Activated CD4-positive, alpha-beta T cell treated with anti-CD3 and anti-CD28 coated beads for 48 hours (primary cell): ENCODE measurements around the gene DUS2.

Source experiments
- DNase-seq: peaks from one replicate; pipeline ENCODE4 v3.0.0-alpha.2; 2020

The DUS2 gene

DNA sequence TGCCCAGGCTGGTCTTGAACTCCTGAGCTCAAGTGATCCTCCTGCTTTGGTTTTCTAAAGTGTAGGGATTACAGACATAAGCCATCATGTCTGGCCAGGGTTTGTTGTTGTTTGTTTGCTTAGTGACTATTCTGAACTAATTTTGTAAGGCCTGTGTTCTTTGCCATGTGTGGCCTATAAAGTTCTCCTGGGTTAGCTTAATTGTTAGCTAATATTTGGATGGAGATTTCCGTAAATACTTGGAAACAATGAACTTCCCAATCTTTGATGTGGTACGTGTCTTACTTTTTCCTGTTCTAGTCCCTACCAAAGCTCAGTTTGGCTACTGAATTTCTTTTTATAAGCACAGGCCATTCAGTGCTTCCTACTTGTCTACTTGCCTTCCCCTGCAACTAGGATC is 24.9 kb downstream of the DUS2 start:
- DNase-seq: no peak

- no peak for DNase-seq
Measured at GRCh38 chr16:68049449-68049848, 26.4 kb downstream of the DUS2 start.

GRCh38 chr16:68055395-68055794 is 32.3 kb downstream of the DUS2 start:
- DNase-seq: no peak

GRCh38 chr16:68059804-68060203 is 36.7 kb downstream of the DUS2 start:
- no peak for DNase-seq

DNA sequence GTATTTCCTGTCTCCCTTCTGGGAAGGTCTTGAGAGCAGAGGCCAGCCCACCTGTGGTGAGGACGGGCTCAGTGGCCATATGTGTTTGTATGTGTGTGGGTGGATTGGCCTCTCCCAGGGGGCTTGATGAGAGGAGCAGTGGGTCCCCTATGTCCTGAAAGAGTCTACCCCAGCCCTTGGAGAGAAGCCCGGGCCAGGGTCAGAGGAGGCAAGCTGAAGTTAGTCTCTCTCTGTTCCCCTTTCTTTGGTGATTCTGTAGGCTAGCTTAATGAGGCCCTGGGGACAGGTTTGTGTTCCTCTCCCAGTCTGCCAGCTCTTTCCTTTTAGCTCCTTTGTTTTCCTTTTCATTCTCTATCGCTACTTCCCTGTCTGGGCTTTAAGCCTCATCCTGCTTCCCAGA is 38.3 kb downstream of the DUS2 start:
- no peak for DNase-seq

DNA sequence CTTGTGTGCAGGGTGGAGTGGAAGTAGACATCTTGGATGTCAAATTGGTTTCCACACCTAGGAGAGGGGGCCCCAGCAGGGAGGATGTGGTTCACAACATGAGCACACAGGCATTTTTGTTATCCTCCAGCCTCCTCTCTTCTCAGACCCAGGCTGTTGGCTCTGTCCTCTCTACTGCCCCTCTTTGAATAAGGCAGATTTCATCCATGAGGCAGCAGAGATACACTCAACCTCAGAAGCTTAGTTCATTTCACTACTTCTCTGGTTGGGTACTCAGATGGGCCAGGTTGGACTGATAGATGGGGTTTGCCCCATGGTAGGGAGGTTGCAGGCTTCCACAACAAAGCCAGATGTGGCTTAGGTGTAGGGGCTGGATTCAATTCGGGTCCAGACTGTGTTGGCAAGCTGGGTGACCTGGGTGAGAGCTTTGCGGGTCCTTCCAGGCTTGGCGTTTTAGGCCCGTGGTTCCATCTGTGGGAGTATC is 39.9 kb downstream of the DUS2 start:
- no peak for DNase-seq

DNA sequence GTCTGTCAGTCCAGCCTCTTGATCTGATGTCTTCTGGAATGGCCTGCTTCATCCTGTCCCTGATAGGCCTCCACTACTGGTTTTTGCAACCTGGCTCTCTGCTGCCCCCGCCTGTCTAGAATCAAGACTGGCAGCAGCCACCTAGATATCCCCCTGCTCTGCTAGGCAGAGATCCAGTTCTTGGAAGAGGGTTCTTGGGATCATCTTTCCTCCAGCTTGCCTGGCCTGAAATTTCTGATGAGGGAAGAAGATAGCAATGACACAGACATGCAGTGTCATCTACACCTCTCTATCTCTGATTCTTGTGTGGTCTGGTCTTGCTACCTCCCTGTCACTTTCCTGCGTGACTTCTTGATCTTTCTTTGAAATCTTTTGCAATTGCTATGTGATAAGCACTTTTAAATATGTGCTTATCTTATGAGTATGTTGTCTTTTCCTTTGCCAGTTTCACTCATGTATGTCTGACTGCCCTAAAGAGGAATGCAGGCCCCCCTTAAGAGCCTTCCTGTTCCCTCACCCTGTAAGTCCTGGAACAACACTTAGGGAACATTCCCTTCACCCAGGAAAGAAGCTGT is 41.8 kb downstream of the DUS2 start:
- peak; percentile 81 for DNase-seq

- DNase-seq: no peak
Measured at GRCh38 chr16:68065716-68066305, 42.7 kb downstream of the DUS2 start.

GRCh38 chr16:68066763-68067162 is 43.7 kb downstream of the DUS2 start:
- no peak for DNase-seq

DNA sequence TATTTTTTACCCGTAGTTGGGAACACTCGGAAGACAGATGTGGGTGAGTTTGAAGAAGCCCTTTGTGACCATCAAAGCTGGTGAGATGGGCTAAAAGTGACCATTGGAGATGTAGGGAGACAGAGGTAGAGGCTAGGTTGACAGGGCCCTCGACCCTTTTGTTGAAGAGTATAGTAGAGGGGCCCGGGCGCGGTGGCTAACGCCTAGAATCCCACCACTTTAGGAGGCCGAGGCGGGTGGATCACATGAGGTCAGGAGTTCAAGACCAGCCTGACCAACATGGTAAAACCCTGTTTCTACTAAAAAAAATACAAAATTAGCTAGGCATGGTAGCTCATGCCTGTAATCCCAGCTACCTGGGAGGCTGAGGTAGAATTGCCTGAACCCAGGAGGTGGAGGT is 45.8 kb downstream of the DUS2 start:
- DNase-seq: no peak

DNA sequence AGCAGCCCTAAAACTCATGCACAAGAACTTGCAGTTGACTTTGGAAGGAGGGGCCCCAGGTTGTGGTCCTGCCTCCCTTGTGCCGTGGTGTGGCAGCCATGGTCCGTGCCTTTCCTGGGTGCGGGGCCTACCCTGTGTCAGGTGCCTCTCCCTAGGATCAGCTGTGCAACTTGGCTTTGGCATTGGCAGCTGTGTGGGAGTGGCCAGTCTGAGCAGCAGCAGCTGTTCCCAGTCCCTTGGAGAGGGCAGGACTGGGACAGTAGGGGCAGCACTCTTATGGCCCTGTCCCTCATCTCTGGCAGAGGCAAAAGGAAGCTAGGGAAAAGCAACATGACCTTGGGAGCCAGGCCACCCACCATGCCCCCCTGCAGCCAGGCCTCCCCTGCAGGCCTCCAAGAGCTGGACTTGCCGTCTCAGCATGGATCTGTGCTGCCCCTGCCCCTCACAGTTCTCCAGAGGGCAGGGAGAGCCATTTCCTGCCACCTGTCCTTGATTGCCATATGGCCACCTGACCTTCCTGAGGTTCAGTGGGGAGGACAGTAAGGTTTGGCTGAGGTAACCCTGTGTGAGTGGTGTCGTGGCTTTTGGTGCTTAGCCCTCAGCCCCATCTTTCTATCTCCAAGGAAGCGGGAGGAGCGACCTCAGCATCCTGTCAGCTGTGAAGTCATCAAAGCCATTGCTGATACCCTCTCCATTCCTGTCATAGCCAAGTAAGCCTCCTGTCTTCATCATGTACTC is 46.6 kb downstream of the DUS2 start:
- no peak for DNase-seq

DNA sequence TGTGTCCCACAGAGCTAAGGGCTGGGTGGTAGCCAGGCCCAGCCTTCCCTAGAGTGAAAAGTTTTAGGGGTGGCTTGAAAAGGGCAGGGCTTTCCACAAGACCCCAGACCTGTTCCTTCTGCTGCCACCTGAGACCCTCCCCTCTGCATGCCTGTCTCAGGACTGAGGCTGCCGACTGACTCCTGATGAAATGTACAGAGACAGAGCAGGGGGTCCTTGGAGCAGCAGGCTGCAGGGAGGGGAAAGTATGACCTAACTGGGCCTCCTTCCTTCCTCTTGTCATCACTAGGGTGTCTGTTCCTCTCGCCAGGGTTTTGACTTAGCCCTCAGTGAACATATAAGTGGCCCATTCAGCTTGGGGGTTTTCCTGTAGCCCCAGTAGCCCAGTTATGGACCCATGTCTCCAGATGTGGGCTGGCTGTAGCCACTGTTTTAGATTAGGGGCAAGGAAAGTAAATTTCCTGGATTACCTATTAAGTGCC is 47.2 kb downstream of the DUS2 start:
- DNase-seq: no peak

GRCh38 chr16:68070806-68071517 is 47.9 kb downstream of the DUS2 start:
- peak; percentile 49 for DNase-seq

DNA sequence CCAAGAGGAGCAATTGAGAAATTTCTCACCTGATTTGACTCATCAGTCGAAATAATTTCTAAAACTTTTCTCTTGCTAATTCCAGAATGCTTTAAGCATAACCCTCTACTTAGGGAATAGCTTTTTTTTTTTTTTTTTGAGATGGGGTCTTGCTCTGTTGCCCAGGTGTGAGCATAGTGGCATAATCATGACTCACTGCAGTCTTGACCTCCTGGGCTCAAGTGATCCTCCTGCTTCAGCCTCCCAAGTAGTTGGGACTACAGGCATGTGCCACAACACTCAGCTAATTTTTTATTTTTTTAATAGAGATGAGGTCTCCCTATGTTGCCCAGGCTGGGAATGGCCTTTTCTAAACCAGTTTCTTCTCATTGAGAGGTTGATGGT is 48.4 kb downstream of the DUS2 start:
- DNase-seq: no peak

- no peak for DNase-seq
Measured at GRCh38 chr16:68072038-68072695, 49.1 kb downstream of the DUS2 start.

GRCh38 chr16:68073902-68074760 is 51.0 kb downstream of the DUS2 start:
- no peak for DNase-seq

DNA sequence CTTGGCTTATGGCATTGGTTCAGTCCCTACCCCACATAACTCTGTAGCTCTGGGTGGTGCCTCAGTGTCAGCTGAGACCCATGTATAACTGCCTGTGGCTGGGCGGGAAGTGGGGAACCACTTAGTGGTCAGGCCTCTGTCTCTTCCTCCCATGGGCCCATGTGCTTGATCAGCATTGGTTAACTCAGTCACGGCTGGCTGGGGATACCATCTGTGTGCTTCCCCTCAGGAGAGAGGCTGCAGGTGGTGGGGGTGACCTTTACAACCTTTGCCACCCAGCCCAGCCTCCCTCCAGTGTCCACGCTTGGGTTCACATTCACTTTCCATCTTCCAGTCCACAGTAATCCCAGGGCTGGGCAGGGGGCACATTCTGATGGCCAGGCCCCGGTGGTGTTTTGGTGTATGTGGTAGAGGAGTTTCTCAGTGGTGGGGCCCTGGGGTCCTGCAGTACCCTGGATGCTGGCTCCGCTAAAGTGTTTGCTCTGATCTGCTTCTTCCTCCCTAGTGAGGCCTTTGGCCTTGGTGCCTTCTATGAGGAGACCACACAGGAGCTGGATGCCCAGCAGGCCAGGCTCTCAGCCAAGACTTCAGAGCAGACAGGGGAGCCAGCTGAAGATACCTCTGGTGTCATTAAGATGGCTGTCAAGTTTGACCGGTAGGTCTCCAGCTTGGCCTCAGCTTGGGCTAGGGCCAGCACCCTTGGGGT is 51.9 kb downstream of the DUS2 start:
- DNase-seq: peak; percentile 54

DNA sequence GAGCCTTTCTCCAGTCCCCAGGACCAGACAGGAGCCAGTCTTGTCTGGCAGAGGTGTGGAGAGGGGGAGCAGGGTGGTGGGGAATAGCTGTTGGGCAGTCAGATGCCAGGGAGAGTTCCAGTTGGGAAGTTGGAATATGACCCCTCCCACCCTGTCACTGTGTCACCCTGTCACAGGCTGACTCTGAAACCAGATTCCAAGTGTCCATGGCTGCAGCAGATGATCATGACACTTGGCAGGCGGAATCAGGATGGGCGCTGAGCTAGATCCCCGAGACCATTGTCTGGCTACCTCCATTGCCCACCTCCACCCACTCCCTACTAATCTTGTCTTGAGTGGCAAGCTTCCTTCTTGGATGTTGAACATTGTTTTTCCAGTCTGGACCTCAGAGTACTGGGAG is 52.9 kb downstream of the DUS2 start:
- no peak for DNase-seq

GRCh38 chr16:68076560-68076959 is 53.5 kb downstream of the DUS2 start:
- DNase-seq: no peak

GRCh38 chr16:68077866-68078700 is 55.0 kb downstream of the DUS2 start:
- DNase-seq: no peak
